MCF 10A (cell line): ENCODE measurements around the gene SIT1. TPM values are rescaled to one million over a fixed set of nuclear protein-coding genes. Genes with fewer than 3 reads are reported as not detected.

ENCODE experiments used
- BruUV-seq: library from RNA; stranded (reverse); fragments of 400-500 nt; replicated peaks from 2 replicates; lab custom pipeline; 2021; lab: Mats Ljungman, UMichigan
- CTCF ChIA-PET: fragments of 300-600 bp; sonication (Branson Sonifier 250); formaldehyde crosslinking; extraction: SDS; loops from one replicate; lab custom pipeline; 2021; ENCODE audit warnings: antibody characterized with exemption, inconsistent platforms; lab: Yijun Ruan, JAX
- POLR2A ChIA-PET: fragments of 300-600, 350-650 bp; sonication (Branson Sonifier 250); formaldehyde crosslinking; extraction: SDS; loops from one replicate; lab custom pipeline; 2020; ENCODE audit warnings: antibody characterized with exemption, inconsistent platforms; lab: Yijun Ruan, JAX
- DNase-seq: peaks from one replicate; pipeline ENCODE4 v3.0.0-alpha.2; 2018; ENCODE audit not compliant: unreplicated experiment
- H3K27ac Mint-ChIP-seq: one replicate; pipeline ENCODE4 v1.8.0; 2022; ENCODE audit warnings: mild to moderate bottlenecking, low read depth, mixed read lengths; ENCODE audit not compliant: unreplicated experiment
- H3K27me3 Mint-ChIP-seq: one replicate; pipeline ENCODE4 v1.8.0; 2022; ENCODE audit warnings: mixed read lengths; ENCODE audit not compliant: insufficient read depth, unreplicated experiment
- H3K36me3 Mint-ChIP-seq: one replicate; pipeline ENCODE4 v1.8.0; 2022; ENCODE audit warnings: mild to moderate bottlenecking, moderate library complexity, mixed read lengths; ENCODE audit not compliant: insufficient read depth, unreplicated experiment
- H3K4me1 Mint-ChIP-seq: one replicate; pipeline ENCODE4 v1.8.0; 2022; ENCODE audit warnings: mixed read lengths; ENCODE audit not compliant: insufficient read depth, unreplicated experiment
- H3K4me3 Mint-ChIP-seq: one replicate; pipeline ENCODE4 v1.8.0; 2022; ENCODE audit warnings: mild to moderate bottlenecking, moderate library complexity, mixed read lengths; ENCODE audit not compliant: unreplicated experiment
- H3K9me3 Mint-ChIP-seq: one replicate; pipeline ENCODE4 v1.8.0; 2022; ENCODE audit warnings: mixed read lengths; ENCODE audit not compliant: unreplicated experiment
- CTCF ChIP-seq: fragments of 200-600 bp; IDR thresholded peaks from one replicate; pipeline ENCODE4 v1.8.0; 2022; ENCODE audit warnings: antibody characterized with exemption, mild to moderate bottlenecking; ENCODE audit not compliant: unreplicated experiment
- intact Hi-C: fragments of 100-400 bp; cut with micrococcal nuclease; formaldehyde crosslinking; loops from 2 replicates; pipeline ENCODE4 v1.14.1; 2022
- total RNA-seq: library from RNA; stranded (reverse); gene quantifications from 2 replicates; pipeline ENCODE4 v1.2.3, GENCODE V29; 2022

The SIT1 gene
- total RNA-seq, 1 experiment from 2014 or later, result not detected

- no peaks in the 10 kb centered on the region for H3K9me3 Mint-ChIP-seq
- CTCF ChIA-PET, result interaction anchor here (0.6 to 3.2 kb wide), 21 partner anchors 8 to 564 kb away, joined by 3 to 24 read pairs (median 3); partner anchors contain the start of genes CCDC107 and RMRP
- peaks cover 30% of the 10 kb centered on the region for H3K27me3 Mint-ChIP-seq
Observed at GRCh38 chr9:35611230-35611797, 39.4 kb downstream of the SIT1 start.

GRCh38 chr9:35609820-35610163 is 40.9 kb downstream of the SIT1 start:
- DNase-seq, result no peak
- no peak for TF ChIP-seq CTCF
- H3K9me3 Mint-ChIP-seq, result no peaks in the 10 kb centered on the region
- ChIA-PET POLR2A (no interaction called here), CTCF (interaction anchor here (0.5 to 0.9 kb wide), 4 partner anchors 23 to 127 kb away, joined by 3 to 4 read pairs (median 4); no protein-coding TSS in a partner anchor)
- H3K27me3 Mint-ChIP-seq, result peaks cover 15% of the 10 kb centered on the region
- intact Hi-C loops, result loop anchor here (10.0 kb wide), 1 partner anchor 495 kb away; the partner anchor contains the start of gene ATOSB
- peaks cover 7% of the 10 kb centered on the region for H3K4me1 Mint-ChIP-seq
- BruUV-seq, result no TSS peak
- peaks cover 27% of the 10 kb centered on the region for H3K36me3 Mint-ChIP-seq
- H3K4me3 Mint-ChIP-seq, result no peak overlapping the region
- no peak overlapping the region for H3K27ac Mint-ChIP-seq

More at GRCh38 chr9:35611230-35611797, 39.4 kb downstream of the SIT1 start:
- no TSS peak for BruUV-seq
- H3K4me1 Mint-ChIP-seq, result peaks cover 7% of the 10 kb centered on the region
- no peak overlapping the region for H3K4me3 Mint-ChIP-seq
- POLR2A ChIA-PET, result interaction anchor here (0.5 to 0.6 kb wide), 2 partner anchors 586 to 1263 kb away, joined by 3 to 4 read pairs; no protein-coding TSS in a partner anchor
- H3K36me3 Mint-ChIP-seq, result peaks cover 27% of the 10 kb centered on the region
- TF ChIP-seq CTCF, result peak; percentile 54
- H3K27ac Mint-ChIP-seq, result no peak overlapping the region
- DNase-seq, result peak; percentile 44
- intact Hi-C loops, result no loop called here

GRCh38 chr9:35609001-35609819 is 41.5 kb downstream of the SIT1 start:
- H3K4me1 Mint-ChIP-seq, result peaks cover 10% of the 10 kb centered on the region
- no peaks in the 10 kb centered on the region for H3K9me3 Mint-ChIP-seq
- no peak for TF ChIP-seq CTCF
- H3K27me3 Mint-ChIP-seq, result peaks cover 9% of the 10 kb centered on the region
- intact Hi-C loops, result loop anchor here (10.0 kb wide), 1 partner anchor 494 kb away; the partner anchor contains the start of gene ATOSB
- H3K4me3 Mint-ChIP-seq, result no peak overlapping the region
- ChIA-PET POLR2A (interaction anchor here (0.9 kb wide), 1 partner anchor 36 kb away, joined by 4 read pairs; no protein-coding TSS in a partner anchor), CTCF (interaction anchor here (0.6 to 0.9 kb wide), 3 partner anchors 37 to 121 kb away, joined by 3 read pairs; no protein-coding TSS in a partner anchor)
- H3K36me3 Mint-ChIP-seq, result peaks cover 30% of the 10 kb centered on the region
- TSS peak; percentile 4 for BruUV-seq
- H3K27ac Mint-ChIP-seq, result no peak overlapping the region
- no peak for DNase-seq

GRCh38 chr9:35608221-35608620 is 42.5 kb downstream of the SIT1 start:
- BruUV-seq, result no TSS peak
- H3K36me3 Mint-ChIP-seq, result peaks cover 33% of the 10 kb centered on the region
- ChIA-PET CTCF (no interaction called here), POLR2A (interaction anchor here (0.9 to 1.1 kb wide), 2 partner anchors 37 to 80 kb away, joined by 3 to 4 read pairs; no protein-coding TSS in a partner anchor)
- intact Hi-C loops, result loop anchor here (10.0 kb wide), 1 partner anchor 493 kb away; the partner anchor contains the start of gene ATOSB
- H3K4me1 Mint-ChIP-seq, result peaks cover 19% of the 10 kb centered on the region
- H3K9me3 Mint-ChIP-seq, result no peaks in the 10 kb centered on the region
- no peak overlapping the region for H3K27ac Mint-ChIP-seq
- TF ChIP-seq CTCF, result no peak
- H3K4me3 Mint-ChIP-seq, result no peak overlapping the region
- H3K27me3 Mint-ChIP-seq, result no peaks in the 10 kb centered on the region
- no peak for DNase-seq
